Panc1 (cell line): ENCODE results near the gene CCDC57.

ENCODE experiments used
- CTCF ChIP-seq: fragments of 450-650 bp; IDR thresholded peaks from 2 replicates; pipeline ENCODE4 v1.5.1; 2017; ENCODE audit warnings: mild to moderate bottlenecking
- POLR2AphosphoS5 ChIP-seq: IDR thresholded peaks from 2 replicates; pipeline ENCODE4 v1.6.1; 2012; ENCODE audit warnings: mild to moderate bottlenecking, low read depth, low read length, moderate library complexity
- REST ChIP-seq, 2 experiments: IDR thresholded peaks; 2 replicates each; pipeline ENCODE4 v1.6.1; 2011 to 2012; ENCODE audit warnings: low read depth in 2 of 2, control low read depth in 1 of 2, low read length in 1 of 2, mild to moderate bottlenecking in 1 of 2, moderate library complexity in 1 of 2; ENCODE audit not compliant: insufficient read depth in 1 of 2
- SIN3A ChIP-seq: IDR thresholded peaks from 2 replicates; pipeline ENCODE4 v1.6.1; 2012; ENCODE audit warnings: low read depth, mild to moderate bottlenecking, low read length, moderate library complexity, borderline replicate concordance; ENCODE audit not compliant: insufficient read depth

- TF ChIP-seq CTCF = no peak
- TF ChIP-seq REST (IDR thresholded peaks at IDR 0.05; ENCODE audit: insufficient read depth in 1 of 2, low read depth in 2 of 2, low read length in 1 of 2) = no peak
- TF ChIP-seq POLR2AphosphoS5 = no peak
- no peak for TF ChIP-seq SIN3A
Observed at GRCh38 chr17:82217120-82217529, 4.5 kb upstream of the CCDC57 start.
